ENCODE measurements around the gene FDXR.
"Not testable (repeated sequence)": the region's sequence is repeated elsewhere in the genome, so short reads cannot be mapped to it uniquely, and the experiment has no call there.

The FDXR gene

GRCh38 chr17:74871356-74872076 is 1.3 kb downstream of the FDXR start:
- H3K4me3 ChIP-seq (ENCODE audit: low read depth, low read length): no peak overlapping the region
- no peak for DNase-seq (ENCODE audit: low read depth)
- TF ChIP-seq POLR2A (IDR thresholded peaks at IDR 0.05; ENCODE audit: extremely low read depth, insufficient read length) (no peak), MAX (IDR thresholded peaks at IDR 0.05; ENCODE audit: low read depth, low read length) (no peak), CTCF (IDR thresholded peaks at IDR 0.05; ENCODE audit: low read depth, low read length) (no peak), MYC (IDR thresholded peaks at IDR 0.05; ENCODE audit: low read depth, low read length) (no peak)

GRCh38 chr17:74870512-74870911 is 2.3 kb downstream of the FDXR start:
- TF ChIP-seq CTCF (IDR thresholded peaks at IDR 0.05; ENCODE audit: low read depth, low read length) (no peak), POLR2A (IDR thresholded peaks at IDR 0.05; ENCODE audit: extremely low read depth, insufficient read length) (no peak), MAX (IDR thresholded peaks at IDR 0.05; ENCODE audit: low read depth, low read length) (no peak), MYC (IDR thresholded peaks at IDR 0.05; ENCODE audit: low read depth, low read length) (no peak)
- DNase-seq (ENCODE audit: low read depth): no peak
- H3K4me3 ChIP-seq (ENCODE audit: low read depth, low read length): no peak overlapping the region

GRCh38 chr17:74870028-74870427 is 2.8 kb downstream of the FDXR start:
- DNase-seq (ENCODE audit: low read depth); H3K4me3 ChIP-seq (ENCODE audit: low read depth, low read length): not testable (repeated sequence)

GRCh38 chr17:74868908-74869255 is 3.9 kb downstream of the FDXR start:
- no peak overlapping the region for H3K4me3 ChIP-seq (ENCODE audit: low read depth, low read length)
- DNase-seq (ENCODE audit: low read depth): no peak
- TF ChIP-seq POLR2A (IDR thresholded peaks at IDR 0.05; ENCODE audit: extremely low read depth, insufficient read length): no peak
- no peak for TF ChIP-seq MAX (IDR thresholded peaks at IDR 0.05; ENCODE audit: low read depth, low read length)
- TF ChIP-seq MYC (IDR thresholded peaks at IDR 0.05; ENCODE audit: low read depth, low read length): no peak
- no peak for TF ChIP-seq CTCF (IDR thresholded peaks at IDR 0.05; ENCODE audit: low read depth, low read length)

- H3K4me3 ChIP-seq (ENCODE audit: low read depth, low read length): no peak overlapping the region
- no peak for DNase-seq (ENCODE audit: low read depth)
- TF ChIP-seq MAX (IDR thresholded peaks at IDR 0.05; ENCODE audit: low read depth, low read length) (no peak), MYC (IDR thresholded peaks at IDR 0.05; ENCODE audit: low read depth, low read length) (no peak), CTCF (IDR thresholded peaks at IDR 0.05; ENCODE audit: low read depth, low read length) (no peak), POLR2A (IDR thresholded peaks at IDR 0.05; ENCODE audit: extremely low read depth, insufficient read length) (no peak)
Observed at GRCh38 chr17:74868251-74868907, 4.4 kb downstream of the FDXR start.

GRCh38 chr17:74866198-74866835 is 6.5 kb downstream of the FDXR start:
- no peak for TF ChIP-seq MAX (IDR thresholded peaks at IDR 0.05; ENCODE audit: low read depth, low read length)
- no peak for TF ChIP-seq CTCF (IDR thresholded peaks at IDR 0.05; ENCODE audit: low read depth, low read length)
- TF ChIP-seq MYC (IDR thresholded peaks at IDR 0.05; ENCODE audit: low read depth, low read length): no peak
- no peak for TF ChIP-seq POLR2A (IDR thresholded peaks at IDR 0.05; ENCODE audit: extremely low read depth, insufficient read length)
- H3K4me3 ChIP-seq (ENCODE audit: low read depth, low read length): no peak overlapping the region
- DNase-seq (ENCODE audit: low read depth): no peak

All from NB4 (cell line).